ENCODE data around the gene IL11RA. TPM values are rescaled to one million over a fixed set of nuclear protein-coding genes. Genes with fewer than 3 reads are reported as not detected.

Gene IL11RA
- total RNA-seq, 1 experiment from 2014 or later, result 10.9 TPM

DNA sequence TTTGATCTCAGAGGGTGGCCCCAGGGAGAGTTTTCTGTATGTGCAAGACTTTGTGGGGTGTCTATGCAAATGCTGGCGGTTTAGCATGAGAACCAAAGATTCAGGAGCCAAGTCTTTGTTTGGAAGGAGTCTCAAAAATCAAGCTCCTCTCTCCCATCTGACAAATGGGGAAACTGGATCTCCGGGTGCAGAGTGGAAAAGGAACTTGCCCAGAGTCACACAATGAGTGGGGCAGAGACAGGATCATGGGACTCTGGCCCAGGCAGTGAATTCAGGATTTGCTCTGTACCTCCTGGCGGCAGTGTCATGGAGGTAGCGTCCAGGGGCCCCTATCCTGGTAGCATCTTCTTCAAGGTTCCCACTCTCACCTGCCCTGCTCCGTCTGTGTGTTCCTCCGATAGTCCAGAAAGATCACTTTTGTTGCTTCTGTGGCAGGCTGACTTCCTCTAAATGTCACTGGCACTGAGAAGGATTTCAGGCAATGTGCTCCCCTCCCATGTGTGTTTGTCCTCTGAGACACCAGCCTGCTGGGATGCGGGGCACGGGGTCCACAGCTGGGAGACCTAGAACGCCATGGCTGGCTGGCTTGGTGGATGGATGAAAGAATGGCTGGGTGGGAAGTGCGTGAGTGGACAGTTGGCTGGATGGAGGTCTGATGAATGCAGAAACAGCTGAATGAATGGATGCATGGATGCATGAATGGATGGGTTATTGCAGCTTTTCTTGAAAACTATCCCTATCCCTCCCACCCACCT is 35.5 kb downstream of the IL11RA start:
- DNase-seq (ENCODE audit: low spot score), result no peak

DNA sequence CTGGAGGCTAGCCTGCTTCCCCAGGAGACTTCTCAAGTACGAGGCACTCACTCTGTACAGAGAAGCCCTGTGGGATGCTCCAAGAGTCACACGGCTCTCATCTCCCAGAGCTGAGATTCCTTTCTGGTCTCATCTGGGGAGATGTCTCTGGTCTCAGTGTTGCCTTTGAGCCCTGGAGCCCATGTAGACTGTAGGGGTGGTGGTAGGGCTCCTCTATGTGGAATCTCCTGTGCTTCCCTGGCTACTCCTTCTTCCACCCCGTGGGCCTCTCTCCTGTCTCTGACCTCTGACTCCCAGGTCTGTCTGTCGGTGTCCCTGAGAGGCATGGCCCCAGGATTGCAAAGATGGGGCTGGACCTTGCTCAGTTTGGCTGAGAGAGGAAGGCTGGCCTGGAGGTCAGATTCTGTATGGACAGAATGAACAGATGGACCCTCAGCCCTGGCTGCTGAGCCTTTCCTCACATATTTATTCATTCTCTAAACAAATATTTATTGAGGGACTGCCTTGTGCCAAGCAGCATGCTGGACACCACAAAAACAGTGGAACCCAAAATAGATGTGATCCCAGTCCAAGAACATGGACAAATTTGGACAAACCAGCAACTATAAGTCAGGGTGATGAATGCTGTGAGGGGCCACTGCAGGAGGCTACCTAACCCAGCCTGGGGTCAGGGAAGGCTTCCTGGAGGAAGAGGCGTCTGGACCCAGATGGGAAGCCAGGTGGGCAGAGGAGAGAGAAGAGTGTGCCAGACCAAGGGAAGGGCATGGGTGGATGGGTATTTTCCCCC is 36.5 kb downstream of the IL11RA start:
- DNase-seq (ENCODE audit: low spot score), result no peak

DNA sequence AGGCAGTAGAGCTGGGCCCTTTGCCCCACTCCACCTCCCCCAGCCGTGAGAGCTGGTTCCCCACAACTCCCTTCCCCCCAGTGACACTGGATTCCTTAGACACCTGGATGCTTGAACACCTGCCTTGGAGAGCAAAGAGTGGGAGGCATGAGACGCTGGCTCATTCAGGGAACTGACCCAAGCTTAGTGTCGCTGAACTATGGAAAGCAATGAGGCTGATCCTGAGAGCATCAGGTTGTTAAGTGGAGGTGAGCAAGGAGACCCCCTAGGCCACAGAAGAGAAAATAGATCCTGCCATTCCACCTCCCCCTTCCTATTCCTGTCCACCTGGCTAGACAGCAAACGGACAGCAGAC is 37.1 kb downstream of the IL11RA start:
- DNase-seq (ENCODE audit: low spot score), result no peak

DNA sequence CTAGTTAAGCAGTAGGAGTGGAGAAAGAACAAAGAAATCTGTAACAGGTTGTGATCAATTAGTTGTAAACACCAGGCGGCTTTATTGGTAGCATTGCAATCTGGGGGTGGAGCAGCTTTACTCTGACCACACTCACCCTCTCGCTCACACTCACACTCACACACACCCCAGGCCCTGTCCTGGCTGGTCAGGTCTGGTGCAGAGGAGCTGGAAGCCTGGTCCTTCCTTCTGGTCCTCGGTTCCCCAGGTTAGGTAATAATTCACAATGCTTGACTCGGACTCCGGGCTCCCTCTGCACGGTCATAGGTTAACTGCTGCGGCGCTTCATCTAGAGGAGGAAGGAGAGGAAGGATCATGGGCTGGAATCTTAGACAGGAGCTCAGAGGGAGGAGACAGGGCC is 37.5 kb downstream of the IL11RA start:
- DNase-seq (ENCODE audit: low spot score), result no peak

DNA sequence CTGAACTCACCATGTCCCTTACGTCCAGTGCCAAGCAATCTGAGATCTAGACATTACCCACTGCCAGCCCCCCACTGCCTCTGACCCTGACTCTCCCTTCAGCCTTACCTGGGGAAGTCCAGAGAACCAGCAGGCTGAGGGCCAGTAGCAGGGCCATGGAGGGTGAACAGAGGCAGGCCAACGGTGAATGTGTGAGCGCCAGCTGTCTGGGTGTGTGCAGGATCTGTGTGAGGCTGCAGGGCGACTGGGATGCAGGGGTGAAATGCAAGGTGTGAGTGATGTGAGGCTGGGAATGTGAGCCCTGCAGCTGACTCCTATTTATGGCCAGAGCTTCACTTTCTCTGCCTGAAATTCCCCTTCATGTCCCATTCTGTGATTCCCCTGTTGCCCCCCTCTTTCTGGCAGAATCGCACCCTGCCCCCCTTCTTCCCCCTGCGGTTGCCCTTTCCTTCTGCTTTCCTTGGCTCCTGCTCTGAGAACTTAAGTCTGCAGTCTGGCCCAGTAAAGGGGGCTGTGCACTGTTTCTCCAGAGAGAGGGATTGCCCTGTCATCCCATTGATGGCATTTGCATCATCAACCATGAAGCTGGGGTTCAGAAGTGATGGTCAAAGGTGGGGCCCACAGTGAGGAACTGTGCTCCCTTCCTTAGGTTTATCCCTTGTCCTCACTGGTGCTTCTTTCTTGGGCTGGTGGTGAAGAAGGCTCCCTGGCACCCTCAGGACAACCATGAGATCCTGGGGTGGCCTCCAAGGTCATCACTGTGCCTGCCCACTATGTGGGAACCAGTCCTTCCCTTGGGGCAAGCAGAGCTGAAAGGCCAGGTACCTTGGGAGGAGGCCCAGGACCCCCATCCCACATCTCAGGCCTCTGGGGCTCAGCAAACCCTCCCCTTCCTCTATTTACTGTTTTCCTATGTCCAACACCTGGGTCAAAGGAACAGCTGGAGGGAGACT is 39.3 kb downstream of the IL11RA start, which contains the start of gene CCL19:
Gene CCL19, minus strand, starts transcription at position 294 of the 953 bp plus-strand sequence. Its CDS starts 137 bp downstream, at position 157.
- DNase-seq (ENCODE audit: low spot score), result no peak

DNA sequence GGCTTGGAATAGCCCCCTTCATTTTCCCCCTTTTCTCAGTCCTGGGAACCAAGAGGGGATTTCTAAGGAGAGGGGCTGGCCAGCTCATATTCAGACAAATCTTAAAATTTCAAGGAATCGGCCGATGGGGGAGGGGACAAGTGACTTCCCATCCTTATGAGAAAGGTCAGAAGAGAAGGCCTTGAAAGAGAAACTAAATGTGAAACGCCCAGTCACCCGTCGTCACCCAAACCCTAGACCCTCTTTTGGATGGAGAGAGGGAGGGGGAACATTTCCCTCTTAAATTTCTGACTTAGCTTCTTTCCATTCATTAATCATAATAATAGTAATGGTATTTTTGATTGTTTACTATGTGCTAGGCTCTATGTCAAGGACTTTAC is 39.9 kb downstream of the IL11RA start:
- DNase-seq (ENCODE audit: low spot score), result no peak

DNA sequence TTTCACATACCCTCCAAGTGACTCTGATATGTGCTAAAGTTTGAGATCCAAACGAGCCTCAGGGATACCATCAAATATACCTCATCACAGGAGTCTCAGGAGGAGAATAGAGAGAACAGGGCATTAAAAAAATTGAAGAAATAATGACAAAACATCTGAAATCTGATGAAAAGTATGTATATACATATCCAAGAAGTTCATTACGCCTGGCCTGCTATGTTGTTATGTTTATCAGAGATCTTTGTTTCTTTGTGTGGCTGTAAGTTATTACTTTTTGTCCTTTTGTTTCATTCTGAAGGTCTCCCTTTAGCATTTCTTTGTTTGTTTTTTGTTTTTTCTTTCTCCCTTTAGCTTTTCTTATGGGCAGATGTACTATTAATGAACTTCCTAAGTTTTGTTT is 41.6 kb downstream of the IL11RA start:
- DNase-seq (ENCODE audit: low spot score), result no peak

DNA sequence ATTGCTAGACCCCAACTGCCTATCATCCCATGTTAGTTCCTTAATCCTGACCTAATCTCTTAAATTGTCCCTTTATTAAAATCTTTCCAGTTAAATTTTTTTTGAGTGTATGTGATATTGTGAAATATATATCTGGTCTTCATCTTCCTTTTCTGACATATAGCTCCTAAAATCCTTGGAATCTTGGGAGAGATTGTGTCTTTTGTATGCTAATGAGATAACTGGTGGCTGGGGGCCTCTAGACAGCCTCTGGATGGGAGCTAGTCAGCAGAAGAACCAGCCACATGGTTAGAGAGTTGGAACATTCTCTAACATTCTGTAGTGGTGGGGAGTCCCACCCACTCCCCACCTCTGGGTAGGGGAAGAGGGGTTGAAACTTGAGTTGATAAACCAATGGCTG is 42.8 kb downstream of the IL11RA start:
- DNase-seq (ENCODE audit: low spot score), result no peak

DNA sequence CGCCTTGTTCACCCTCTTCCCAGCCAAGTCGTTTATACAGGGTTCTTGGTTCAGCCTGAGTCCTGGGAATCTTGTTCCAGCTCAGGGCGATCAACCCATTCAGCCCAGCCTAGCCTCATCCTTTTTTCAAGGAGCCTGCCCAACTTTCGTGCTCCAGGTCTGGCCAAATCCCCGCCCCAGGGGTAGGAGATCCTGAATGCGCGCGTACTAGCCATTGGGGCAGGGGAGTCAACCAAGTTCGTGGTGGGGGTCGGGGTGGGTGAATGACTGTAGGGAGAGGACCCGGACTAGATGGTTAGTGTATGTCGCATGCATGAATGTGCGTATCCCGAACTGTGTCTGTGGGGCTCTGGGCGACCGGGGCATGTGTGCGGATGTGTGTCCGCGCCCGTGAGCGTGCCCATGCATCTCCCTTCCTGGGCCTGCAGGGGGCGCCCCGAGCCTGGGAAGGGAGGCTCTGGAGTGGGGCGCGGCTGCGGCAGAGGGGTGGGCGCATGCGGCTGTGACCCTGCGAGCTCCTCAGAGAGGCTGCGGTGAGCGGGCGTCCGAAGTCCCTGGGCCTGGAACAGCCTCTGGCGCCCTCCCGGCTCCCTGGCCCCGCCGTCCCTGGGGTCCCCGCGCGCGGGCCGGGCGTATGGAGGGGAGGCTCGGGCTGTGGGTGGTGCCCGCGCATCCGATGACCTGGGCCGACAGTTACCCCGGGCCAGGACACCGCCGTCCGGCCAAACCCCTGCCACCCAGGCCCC is 49.2 kb downstream of the IL11RA start:
- peak; percentile 5 for DNase-seq (ENCODE audit: low spot score)

DNA sequence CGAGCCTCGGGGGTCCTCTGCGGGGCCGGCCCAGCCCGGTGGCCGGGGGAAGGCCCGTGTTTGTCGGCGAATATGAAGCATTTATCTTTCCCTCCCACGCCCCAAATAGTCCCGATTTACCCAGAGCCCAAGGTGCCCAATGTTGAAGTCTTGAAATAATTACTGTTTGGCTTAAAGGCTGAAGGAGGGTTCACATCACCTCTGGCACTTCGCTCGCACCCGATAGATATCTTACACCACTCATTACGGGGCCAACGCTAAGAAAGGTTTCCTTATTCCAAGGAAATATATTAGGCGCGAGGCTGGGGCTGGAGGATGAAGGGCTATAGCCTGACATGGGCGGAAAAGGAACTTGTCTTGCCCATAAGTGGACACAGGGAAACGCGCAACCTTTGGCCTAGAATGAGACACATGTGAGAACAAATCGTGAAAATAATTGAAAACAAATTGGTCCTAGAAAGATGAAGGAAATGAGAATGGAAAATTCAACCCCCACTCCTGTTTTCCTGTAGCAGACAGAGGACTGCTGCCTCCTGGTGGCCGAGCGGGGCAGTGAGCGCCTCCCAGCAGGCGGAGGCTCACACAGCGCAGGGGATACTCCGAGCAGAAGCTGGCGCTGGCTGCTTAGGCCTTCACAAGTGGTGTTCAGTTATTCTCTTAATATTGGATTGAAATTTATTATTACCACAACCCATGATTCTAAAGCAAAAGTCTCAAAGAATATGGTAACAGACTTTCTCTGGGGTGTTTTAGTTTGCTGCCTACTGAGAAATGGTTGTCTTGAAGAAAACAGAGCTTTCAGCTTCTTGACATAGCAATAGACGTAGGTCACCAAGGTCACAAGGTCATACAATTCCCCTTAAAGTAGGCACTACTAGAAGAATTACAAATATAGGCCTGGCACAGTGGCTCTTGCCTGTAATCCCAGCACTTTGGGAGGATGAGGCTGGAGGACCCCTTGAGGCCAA is 50.1 kb downstream of the IL11RA start:
- peak; percentile 51 for DNase-seq (ENCODE audit: low spot score)

DNA sequence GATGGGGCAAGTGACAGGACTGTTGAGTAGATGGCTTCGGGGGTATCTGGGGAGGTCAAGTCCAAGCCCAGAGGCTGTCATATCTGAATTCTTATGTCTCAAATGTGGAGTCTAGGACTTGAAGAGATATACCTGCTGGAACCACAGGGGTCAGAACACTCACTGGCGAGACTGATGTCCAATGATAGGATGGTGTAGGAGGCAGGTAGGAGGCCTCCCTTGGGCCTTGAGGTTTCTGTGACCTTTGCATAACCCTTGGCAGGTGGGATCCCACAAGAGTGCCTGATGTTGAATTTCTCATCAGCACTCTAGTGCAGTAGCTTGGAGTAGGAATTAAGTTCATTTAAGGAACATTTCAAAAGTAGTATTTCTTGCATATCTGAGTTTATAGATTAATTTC is 55.1 kb downstream of the IL11RA start:
- DNase-seq (ENCODE audit: low spot score), result no peak

DNA sequence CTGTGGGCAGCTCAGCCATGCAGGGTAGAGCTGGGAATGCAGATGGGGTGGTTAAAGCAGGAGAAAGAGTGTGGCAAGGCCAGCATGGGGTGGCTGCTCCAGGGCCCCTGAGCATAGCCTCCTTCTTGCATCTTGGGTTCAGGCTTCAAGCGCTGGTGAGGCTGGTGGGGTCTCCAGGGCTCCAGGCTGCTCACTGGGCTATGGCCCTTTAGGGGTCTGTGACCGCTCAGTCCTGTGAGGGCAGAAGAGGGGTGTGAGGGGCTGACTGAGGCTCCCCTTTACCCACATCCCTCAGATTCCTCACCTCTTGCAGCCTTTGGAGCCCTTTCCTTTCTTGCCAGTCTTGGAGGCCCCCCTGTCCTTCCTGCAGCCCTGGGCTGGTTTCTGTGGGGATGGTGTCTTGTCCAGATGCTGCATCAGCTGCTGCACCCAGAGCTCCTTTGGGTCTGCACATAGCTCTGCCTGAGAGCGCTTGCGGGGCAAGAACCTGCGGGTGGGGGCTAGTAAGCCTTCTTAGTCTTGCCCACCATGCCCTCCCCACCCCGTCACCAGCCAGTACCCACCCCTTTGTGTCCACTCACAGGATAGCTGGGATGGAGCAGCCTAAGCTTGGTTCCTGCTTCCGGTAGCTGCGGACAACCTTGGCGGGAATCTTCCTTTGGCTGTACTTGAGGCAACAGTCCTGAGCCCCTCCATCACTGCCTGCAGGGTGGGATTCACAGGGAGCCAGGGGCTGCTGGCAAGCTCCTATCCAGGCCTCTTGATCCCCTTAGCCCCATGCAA is 57.4 kb downstream of the IL11RA start:
- DNase-seq (ENCODE audit: low spot score), result no peak

DNA sequence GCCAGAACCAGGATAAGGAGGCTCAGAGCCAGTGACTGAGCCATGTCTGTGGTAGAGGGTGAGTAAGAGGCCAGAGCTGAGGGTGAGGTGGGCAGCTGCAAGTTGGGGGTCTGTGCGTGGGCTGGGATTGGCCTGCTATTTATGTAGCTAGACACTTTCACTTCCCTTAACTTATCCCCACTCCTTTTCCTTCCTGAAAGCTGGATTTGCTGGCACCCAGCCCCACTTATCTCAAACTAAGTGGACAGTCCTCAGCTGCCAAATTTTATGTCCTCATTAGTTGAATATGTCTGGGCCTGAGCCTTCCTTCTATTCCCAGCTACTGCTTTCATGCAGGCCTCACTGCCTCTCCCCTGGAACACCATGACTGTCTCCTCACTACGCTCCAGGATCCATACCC is 58.0 kb downstream of the IL11RA start, which contains the start of gene CCL21:
Gene CCL21, minus strand, starts transcription at position 114 of the 400 bp plus-strand sequence. Its CDS starts 70 bp downstream, at position 44.
- no peak for DNase-seq (ENCODE audit: low spot score)

Other genes with a start within 250 kb of the IL11RA start
- 11.1 and 11.6 TPM in 2 replicates for gene FAM219A, start 193.6 kb upstream of the IL11RA start, total RNA-seq (2014; rRNA removed; shearing (Covaris generic))
- not detected in 2 replicates for gene DNAI1, start 193.4 kb upstream of the IL11RA start, total RNA-seq (2014; rRNA removed; shearing (Covaris generic))
- gene ENHO, start 129.2 kb upstream of the IL11RA start, total RNA-seq (2014; rRNA removed; shearing (Covaris generic)), result 0.43 and 1.1 TPM in 2 replicates
- 0.69 TPM in 1 of 2 replicates, not detected in the other for gene CNTFR, start 62.5 kb upstream of the IL11RA start, total RNA-seq (2014; rRNA removed; shearing (Covaris generic))
- gene RPP25L, start 40.1 kb upstream of the IL11RA start, total RNA-seq (2014; rRNA removed; shearing (Covaris generic)), result 20.1 and 26.2 TPM in 2 replicates
- 98.4 and 138 TPM in 2 replicates for gene DCTN3, start 31.7 kb upstream of the IL11RA start, total RNA-seq (2014; rRNA removed; shearing (Covaris generic))
- 0.19 TPM in 1 of 2 replicates, not detected in the other for gene ARID3C, start 23.1 kb upstream of the IL11RA start, total RNA-seq (2014; rRNA removed; shearing (Covaris generic))
- 94.0 and 107 TPM in 2 replicates for gene SIGMAR1, start 14.4 kb upstream of the IL11RA start, total RNA-seq (2014; rRNA removed; shearing (Covaris generic))
- gene GALT, start 5.5 kb upstream of the IL11RA start, total RNA-seq (2014; rRNA removed; shearing (Covaris generic)), result 19.5 and 21.1 TPM in 2 replicates
- 2.2 TPM in 1 of 2 replicates, not detected in the other for gene CCL27, start 10.5 kb downstream of the IL11RA start, total RNA-seq (2014; rRNA removed; shearing (Covaris generic))
- not detected in 2 replicates for gene CCL19, start 39.1 kb downstream of the IL11RA start, total RNA-seq (2014; rRNA removed; shearing (Covaris generic))
- gene CCL21, start 58.0 kb downstream of the IL11RA start, total RNA-seq (2014; rRNA removed; shearing (Covaris generic)), result not detected in 2 replicates